NAMALWA (cell line): Measurements from ENCODE around the gene IPP.
"Not testable (repeated sequence)": the region's sequence is repeated elsewhere in the genome, so short reads cannot be mapped to it uniquely, and the experiment has no call there.

Source experiments
- DNase-seq: peaks from one replicate; pipeline ENCODE4 v3.0.0-alpha.2; 2015; ENCODE audit warnings: low spot score

Gene IPP

DNA sequence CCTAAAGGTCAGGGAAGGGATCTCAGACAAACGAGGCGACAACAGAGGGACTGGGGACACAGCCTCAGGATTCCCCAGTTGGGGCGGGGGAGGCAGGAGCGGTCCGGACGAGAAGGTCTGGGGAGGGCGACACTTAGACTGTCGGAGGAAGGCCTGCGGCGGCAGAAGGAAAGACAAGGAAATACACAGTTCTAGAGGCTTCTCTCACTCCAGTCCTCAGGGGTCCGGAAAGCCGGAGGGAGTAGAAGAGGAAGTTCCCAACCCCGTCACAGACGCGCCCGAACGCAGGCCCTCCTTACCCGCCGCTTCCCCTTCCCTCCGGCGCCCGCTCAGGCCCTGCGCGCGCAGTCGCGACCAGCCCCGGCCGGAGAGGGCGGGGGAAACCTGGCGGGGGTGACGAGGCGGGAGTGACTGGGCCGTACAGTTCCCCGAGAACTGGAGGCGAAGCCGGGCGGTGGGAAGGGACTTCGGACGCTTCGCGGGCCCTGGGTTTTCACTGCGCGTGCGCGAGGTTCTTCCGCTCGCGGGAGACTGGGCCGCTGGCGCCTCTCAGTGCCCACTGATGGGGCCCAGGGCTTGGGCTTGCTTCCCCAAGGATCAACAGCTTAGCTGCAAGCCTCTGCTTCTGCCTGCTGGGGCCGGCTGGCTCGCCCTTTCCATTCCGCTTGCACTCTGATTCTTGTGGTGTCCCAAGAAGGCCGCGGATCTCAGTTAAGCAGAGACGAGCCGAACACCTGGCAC is at the start of gene IPP:
TSS of gene IPP (minus strand) at position 356 of the 741 bp plus-strand sequence. CDS start 4,242 bp downstream, outside the sequence.
- peak; percentile 97 for DNase-seq

- DNase-seq, result no peak
Measured at GRCh38 chr1:45796946-45797345, 46.5 kb upstream of the IPP start.

GRCh38 chr1:45796381-45796780 is 45.9 kb upstream of the IPP start:
- DNase-seq, result no peak

GRCh38 chr1:45793942-45794604 is 43.6 kb upstream of the IPP start:
- peak; percentile 23 for DNase-seq

GRCh38 chr1:45792744-45793143 is 42.3 kb upstream of the IPP start:
- no peak for DNase-seq

GRCh38 chr1:45789601-45790000 is 39.1 kb upstream of the IPP start:
- DNase-seq, result no peak

- no peak for DNase-seq
Measured at GRCh38 chr1:45787905-45788304, 37.5 kb upstream of the IPP start.

- DNase-seq, result no peak
Measured at GRCh38 chr1:45785583-45785982, 35.1 kb upstream of the IPP start.

GRCh38 chr1:45775794-45776193 is 25.3 kb upstream of the IPP start:
- no peak for DNase-seq

GRCh38 chr1:45772971-45773370 is 22.5 kb upstream of the IPP start:
- DNase-seq, result no peak

DNA sequence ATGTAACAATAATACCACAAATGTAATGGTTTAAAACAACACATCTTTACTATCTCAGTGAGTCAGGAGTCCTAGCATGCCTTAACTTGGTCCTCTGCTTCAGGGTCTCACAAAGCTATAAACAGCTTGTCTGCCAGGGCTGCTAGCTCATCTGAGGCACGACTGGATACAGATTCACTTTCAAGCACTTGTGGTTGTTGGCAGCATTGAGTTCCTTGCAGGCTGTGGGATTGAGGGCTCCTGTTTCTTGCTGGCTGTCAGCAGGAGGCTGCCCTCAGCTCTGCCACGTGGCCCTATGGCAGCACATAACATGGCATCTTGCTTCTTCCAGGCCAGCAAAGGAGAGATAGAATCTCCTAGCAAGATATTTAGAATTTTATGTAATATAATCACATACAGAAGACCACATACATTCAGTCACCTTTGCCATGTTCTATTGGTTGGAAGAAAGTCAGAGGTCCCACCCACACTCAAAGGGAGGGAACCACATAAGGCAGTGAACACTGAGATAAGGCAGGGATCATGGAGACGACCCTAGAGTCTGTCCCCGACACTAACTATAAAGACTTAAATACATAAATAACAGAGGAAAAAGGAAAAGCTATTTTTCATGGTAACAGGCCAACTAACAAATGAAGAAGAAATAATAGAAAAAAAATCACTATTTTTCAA is 18.9 kb upstream of the IPP start:
- DNase-seq, result no peak

DNA sequence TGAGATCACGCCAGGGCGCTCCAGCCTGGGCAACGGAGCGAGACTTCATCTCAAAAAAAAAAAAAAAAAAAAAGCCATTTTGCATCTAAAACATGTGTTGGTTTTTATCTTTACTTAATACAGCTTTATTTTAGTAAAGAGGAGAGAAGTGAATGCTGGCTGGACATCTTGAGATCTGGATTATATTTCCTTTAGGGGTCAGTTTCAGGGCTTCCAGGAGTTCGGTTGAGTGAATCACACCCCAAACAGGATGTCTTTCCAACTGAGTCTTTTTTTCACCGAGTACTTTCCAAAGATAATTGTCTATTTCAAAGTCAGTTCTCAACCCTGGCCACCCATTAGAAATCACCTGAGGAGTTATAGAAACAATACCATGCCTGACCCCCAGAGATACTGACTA is 16.6 kb upstream of the IPP start:
- no peak for DNase-seq

- no peak for DNase-seq
Measured at GRCh38 chr1:45765999-45766792, 15.7 kb upstream of the IPP start.

DNA sequence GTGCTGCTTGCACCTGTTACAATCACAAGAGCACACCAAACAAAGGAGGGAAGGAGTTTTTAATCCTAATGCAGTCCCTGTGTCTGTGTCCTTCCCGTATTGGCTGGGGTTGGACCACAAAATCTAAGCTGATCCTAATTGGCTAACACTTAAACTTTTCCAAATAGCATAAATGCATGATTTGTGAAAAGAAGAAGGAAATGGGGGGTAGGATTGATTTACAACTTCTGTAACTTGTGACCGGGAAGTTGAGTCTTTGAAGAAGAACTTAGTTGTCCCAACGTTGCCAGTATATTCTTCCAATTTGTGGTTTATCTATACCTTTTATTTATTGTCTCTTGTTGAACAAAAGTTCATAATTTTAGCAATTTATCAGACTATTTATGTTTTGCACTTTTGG is 11.8 kb upstream of the IPP start:
- DNase-seq, result no peak

GRCh38 chr1:45755697-45756096 is 5.2 kb upstream of the IPP start:
- no peak for DNase-seq

DNA sequence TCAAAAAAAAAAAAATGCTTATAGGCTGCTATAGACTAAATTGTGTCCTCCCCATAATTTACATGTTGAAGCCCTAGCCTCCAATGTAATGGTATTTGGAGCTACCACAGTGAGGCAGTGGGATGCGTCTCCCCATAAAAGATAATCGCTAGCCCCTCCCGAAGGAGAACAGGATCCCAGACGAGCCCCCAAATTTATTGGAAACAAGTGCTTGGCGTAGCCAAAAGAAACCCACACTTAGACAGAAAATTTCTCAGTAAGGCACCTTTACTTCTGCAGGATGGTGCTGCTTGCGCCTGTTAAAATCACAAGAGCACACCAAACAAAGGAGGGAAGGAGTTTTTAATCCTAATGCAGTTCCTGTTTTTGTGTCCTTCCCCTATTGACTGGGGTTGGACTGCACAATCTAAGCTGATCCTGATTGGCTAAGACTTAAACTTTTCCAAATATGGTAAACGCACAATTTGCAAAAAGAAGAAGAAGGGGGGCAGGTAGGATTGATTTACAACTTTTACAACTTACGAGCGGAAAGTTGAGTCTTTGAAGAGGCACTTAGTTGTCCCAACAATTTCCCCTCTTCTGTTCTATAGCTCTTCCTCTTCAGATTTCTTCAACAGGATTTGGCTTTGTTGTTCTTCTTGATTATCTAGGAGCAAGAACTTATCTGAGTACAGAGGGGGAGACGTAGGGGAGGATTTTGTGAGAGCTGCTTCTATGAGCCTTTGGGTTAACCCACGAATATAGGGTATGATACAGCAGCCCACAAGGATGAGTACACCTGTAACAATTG is 3.0 kb upstream of the IPP start:
- DNase-seq, result no peak

GRCh38 chr1:45752441-45753052 is 2.1 kb upstream of the IPP start:
- DNase-seq, result no peak

GRCh38 chr1:45752014-45752413 is 1.6 kb upstream of the IPP start:
- DNase-seq, result no peak

- not testable (repeated sequence) for DNase-seq
Measured at GRCh38 chr1:45751039-45751838, 786 bp upstream of the IPP start.

- DNase-seq, result no peak
Measured at GRCh38 chr1:45746922-45747321, 3.5 kb downstream of the IPP start.
